Stimulated activated CD4-positive, alpha-beta T cell treated with anti-CD3 and anti-CD28 coated beads, Interleukin-12 subunit alpha, Interleukin-12 subunit beta, amount 100 ng/mL, for 4 hours (primary cell): ENCODE measurements around the gene LAT.
"Not testable (repeated sequence)": the region's sequence is repeated elsewhere in the genome, so short reads cannot be mapped to it uniquely, and the experiment has no call there.

ENCODE experiments used
- DNase-seq: peaks from one replicate; pipeline ENCODE4 v3.0.0-alpha.2; 2020

Gene LAT

DNA sequence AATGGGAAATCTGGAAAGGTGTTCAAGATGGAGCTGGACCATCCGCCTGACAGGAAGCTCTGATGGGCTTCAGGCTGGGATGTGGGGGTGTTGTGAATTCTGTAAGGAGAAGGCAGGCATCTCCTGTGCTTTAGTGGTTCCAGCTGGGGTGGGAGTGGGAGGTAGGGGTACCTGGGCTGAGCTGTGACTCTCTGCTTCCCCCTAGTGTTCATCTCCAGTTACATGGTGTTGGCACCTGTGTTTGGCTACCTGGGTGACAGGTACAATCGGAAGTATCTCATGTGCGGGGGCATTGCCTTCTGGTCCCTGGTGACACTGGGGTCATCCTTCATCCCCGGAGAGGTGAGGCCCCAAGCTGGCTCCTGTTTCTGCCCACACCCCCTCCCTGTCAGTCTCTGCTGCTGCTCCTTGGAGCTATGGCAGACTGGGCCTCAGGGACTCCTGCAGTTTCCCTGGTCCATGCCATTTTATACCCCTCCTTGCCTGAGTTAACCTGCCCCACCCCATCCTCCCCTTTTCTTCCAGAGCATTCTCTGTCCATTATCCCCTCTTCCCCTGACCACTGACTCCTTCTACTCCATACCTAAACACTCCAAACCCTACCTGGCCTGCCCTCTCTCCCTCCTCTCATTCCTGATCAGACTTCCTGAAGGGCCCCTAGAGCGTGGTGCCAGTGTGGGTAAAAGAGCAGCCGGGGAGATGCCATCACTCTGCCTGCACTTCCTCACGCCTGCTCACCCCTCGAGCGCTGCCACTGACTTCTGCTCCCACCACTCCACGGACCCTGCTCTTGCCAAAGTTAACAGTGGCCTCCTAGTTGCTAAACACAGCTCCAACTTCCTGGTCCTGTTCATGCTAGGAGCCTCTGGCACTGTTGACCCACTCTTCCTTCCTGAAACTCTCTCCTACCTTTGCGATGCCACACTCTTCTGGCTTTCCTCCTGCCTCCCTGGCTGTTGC is 6.9 kb upstream of the LAT start:
- DNase-seq, result no peak

DNA sequence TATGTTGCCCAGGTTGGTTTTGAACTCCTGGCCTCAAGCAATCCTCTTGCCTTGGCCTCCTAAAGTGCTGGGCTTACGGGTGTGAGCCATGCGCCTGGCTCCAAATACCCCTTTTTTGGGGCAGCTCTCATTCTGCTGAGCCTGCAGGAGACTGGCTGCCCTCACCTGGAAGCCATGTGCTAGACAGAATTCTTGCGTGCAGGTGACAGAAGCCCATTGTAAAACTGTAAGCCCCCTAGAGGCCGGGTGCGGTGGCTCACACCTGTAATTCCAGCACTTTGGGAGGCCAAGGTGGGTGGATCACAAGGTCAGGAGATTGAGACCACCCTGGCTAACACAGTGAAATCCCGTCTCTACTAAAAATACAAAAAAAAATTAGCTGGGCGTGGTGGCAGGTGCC is 4.5 kb upstream of the LAT start:
- not testable (repeated sequence) for DNase-seq

DNA sequence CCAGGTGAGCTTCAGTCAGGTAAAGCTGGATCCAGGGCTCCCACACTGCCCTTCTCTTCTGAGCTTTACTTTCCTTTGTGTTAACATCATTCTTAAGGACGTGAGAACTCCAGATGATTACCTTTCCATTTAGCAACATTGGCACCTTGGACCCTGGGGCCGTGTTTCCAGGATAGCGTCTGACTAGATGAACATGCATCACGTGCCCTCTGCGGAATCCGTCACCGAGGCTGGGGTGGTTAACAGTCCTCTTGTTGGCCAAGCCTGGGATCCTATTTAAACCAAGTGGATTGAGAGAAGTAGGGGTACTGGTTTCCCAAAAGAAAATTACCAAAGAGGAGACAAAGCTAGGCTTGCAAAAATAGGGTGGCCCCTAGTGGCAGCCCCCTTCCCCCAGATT is 3.9 kb upstream of the LAT start:
- DNase-seq, result no peak

DNA sequence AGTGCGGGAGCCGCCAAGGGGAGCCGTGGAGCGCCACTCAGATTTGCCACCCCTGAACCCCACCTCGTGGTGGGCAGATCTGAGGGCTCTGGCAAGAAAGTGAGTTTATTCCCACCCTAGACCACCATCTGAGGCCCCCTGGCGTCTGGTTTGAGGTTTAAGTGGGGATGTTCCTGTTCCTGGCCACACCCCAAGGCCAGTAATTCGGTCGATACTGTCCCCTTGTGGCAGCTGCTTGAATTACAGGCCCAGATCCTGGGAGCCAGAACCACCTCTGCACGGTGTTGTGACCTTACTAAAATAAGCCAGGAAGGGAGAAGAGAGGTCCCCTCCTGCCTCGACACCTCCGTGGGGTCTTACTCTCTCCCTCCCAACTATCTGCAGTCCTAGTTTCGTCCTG is 3.3 kb upstream of the LAT start:
- DNase-seq, result peak; percentile 48

DNA sequence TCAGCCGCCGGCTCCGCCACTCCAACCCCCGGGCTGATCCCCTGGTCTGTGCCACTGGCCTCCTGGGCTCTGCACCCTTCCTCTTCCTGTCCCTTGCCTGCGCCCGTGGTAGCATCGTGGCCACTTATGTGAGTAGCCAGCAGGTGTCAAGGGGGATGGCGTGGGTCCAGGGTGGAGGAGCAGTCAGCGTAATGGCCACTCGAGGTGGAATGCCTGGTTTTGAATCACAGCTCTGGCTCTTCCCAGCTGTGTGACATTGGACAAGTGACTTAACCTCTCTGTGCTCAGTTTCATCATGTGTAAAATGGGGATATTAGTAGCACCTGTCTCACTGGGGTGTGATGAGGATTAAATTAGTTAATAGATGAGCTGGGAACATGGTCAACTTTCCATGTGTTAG is 2.4 kb upstream of the LAT start:
- no peak for DNase-seq

DNA sequence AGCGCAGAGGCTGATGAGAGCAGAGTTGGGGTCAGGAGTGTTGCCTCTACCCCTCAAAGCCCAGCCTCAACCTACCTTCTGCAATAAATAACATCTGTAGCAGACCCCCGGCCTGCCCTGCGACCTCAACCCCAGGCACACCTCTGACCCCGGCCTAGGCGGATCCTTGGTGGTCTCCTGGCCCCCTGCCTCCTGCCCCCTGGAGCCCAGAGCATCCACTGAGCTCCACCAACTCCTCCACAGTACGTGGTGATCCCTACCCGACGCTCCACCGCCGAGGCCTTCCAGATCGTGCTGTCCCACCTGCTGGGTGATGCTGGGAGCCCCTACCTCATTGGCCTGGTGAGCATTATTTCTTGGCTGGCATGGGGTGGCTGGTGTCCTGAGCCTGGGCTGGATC is 1.9 kb upstream of the LAT start:
- no peak for DNase-seq

DNA sequence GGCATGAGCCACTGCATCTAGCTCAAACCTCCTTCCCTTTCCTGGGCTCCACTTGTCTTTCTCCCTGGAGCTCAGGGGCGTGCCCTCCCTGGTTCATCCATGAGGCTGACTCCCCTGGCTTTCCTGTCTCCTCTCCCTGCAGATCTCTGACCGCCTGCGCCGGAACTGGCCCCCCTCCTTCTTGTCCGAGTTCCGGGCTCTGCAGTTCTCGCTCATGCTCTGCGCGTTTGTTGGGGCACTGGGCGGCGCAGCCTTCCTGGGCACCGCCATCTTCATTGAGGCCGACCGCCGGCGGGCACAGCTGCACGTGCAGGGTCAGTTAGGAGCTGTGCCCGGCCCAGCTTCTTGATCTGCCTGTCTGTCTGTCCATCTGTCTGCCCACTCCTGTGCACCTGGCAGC is 1.2 kb upstream of the LAT start:
- DNase-seq, result no peak

DNA sequence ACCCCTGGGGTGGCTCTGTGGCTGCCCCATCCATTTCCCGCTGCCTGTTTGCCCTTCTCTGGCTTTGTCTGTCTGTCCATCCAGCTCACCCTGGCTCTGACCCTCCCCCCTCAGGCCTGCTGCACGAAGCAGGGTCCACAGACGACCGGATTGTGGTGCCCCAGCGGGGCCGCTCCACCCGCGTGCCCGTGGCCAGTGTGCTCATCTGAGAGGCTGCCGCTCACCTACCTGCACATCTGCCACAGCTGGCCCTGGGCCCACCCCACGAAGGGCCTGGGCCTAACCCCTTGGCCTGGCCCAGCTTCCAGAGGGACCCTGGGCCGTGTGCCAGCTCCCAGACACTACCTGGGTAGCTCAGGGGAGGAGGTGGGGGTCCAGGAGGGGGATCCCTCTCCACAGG is 761 bp upstream of the LAT start:
- no peak for DNase-seq

DNA sequence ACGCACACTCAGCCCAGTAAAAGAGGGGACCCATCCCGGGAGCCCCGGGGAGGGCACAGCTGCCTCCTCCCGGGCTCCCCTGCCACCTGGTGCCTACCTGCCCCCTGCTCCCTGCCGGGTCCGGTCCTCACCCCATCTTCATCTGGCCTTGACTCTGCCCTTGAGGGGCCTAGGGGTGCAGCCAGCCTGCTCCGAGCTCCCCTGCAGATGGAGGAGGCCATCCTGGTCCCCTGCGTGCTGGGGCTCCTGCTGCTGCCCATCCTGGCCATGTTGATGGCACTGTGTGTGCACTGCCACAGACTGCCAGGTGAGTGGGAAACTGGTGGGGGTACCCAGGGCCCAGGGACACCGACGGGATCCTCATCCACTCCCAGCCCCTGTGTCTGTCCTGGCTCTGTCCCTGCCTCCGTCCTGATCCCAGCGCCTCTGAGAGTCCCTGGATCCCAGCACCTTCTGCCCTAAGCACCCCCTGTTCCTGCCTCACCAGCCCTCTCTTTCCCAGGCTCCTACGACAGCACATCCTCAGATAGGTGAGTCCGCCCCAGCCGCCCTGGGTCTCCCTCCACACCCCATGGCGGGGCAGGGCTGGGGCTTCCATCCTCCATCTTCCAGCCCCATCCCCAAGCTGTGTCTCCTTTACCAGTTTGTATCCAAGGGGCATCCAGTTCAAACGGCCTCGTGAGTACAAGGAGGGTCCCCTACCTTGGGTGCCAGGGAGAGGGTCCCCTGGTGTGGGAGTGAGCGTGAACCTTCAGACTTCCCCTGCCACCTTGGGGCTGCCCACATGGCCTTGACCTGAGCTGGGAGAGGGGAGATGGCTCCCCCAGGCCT is 574 bp downstream of the LAT start:
- no peak for DNase-seq

DNA sequence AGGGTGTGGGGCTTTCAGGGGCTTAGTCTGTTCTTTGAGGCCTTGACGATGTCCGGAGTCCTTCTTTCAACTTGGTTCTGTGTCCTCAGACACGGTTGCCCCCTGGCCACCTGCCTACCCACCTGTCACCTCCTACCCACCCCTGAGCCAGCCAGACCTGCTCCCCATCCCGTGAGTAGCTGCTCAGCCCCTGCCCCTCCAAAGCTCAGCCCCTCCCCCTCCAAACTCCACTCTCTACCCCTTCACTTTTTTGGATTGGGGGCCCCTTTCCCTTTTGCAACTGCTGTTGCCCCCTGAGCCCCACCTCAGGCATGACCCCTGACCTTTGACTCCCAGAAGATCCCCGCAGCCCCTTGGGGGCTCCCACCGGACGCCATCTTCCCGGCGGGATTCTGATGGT is 1.2 kb downstream of the LAT start:
- no peak for DNase-seq

DNA sequence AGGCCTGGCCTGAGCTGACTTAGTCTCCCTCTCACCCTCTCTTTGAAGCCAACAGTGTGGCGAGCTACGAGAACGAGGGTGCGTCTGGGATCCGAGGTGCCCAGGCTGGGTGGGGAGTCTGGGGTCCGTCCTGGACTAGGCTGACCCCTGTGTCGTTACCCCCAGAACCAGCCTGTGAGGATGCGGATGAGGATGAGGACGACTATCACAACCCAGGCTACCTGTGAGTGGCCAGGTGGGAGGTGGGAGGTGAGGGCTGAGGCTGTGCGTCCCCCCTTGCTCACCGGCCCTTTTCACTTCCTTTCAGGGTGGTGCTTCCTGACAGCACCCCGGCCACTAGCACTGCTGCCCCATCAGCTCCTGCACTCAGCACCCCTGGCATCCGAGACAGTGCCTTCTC is 1.6 kb downstream of the LAT start:
- no peak for DNase-seq

DNA sequence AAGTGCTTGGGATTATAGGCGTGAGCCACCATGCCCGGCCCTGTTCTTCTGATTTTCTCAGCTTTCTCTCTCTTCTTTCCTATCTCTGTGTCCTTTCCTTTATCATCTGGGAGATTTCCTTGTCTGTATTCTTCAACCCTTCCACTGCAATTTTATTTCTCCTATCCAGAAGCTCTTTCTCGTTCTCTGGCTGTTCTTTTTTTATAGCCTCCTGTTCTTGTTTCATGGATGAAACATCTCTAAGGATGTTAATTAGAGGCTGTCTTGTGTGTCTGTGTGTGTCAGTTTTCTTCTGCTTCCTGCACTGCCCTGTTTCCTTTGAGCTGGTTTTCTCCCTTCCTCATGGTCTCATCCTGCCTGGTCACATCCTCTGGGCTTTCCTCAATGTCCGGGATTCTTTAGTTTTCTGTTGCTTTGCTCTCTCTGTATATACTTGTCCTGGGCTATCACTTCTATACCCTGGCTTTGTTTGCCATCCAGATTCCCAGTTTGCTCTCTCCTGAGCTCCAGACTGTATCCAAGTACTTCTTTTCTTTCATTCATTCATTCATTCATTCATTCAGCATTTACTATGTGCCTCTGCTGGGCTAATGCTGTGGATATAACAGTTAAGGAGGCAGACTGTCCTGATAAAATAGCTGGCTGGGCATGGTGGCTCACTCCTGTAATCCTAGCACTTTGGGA is 2.5 kb downstream of the LAT start:
- no peak for DNase-seq

DNA sequence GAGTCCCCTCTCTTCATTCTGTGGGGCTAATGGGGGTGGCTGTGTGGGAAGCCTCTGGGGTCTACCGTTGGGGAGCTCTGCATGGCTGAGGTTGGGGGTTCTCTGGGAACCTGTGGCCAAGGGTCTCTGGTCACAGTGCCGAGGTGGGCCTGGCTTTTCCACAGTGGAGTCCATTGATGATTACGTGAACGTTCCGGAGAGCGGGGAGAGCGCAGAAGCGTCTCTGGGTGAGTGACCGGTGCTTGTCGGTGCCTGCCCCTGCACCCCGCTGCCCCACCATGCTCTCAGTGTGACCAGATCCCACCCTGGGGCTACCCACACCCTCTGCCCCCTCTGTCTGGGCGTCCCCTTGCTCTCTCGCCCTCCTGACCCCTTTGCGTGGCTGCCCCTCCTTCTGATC is 4.5 kb downstream of the LAT start:
- no peak for DNase-seq

DNA sequence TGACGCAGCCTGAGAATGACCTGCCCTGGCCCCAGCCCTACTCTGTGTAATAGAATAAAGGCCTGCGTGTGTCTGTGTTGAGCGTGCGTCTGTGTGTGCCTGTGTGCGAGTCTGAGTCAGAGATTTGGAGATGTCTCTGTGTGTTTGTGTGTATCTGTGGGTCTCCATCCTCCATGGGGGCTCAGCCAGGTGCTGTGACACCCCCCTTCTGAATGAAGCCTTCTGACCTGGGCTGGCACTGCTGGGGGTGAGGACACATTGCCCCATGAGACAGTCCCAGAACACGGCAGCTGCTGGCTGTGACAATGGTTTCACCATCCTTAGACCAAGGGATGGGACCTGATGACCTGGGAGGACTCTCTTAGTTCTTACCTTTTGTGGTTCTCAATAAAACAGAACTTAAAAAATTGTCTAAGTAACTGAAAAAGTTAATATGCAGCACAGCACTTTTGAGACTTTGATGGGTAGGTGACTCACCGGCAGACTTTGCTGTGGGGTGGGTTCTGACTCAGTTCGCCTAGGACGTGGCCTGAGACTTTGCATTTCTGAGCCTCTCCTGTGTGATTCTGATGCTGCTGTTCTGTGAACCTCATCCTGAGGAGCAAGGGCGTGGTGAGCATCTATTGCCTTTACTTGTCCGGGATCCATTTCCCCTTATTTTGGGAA is 5.7 kb downstream of the LAT start:
- DNase-seq, result peak; percentile 61

DNA sequence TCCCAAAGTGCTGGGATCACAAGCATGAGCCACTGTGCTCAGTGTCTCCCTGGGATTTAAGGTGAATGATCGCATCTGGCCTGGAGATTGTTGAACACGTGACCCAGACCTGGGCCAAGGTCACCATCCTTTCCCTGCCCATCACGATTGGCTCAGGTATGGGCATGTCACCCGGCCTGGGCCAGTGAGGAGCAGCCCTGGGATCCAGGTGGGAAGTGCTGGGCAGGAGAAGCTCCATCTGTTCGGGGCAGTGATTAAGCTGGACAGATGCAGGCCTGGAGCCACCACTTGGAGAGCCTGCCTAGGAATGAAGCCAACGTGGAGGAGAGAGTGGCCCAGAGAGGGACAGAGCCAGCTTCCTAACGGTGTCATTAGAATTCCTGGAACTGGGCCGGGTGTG is 6.8 kb downstream of the LAT start:
- DNase-seq, result no peak

DNA sequence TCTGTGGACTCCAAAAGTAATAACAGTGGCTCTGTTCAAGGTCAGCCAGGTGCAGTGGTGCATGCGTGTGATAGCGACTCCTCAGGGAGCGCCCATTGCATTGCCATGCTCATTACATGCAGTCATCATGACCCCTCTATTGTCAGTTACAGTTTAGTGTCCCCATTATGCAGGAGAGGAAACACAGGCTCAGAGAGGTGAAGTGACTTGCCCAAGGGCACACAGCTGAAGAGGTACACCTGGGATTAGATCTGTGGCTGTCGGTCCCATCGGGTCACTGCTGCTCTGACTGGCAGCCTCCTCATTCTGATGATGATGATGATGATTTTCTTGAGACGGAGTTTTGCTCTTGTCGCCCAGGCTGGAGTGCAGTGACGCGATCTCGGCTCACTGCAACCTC is 7.6 kb downstream of the LAT start:
- no peak for DNase-seq

DNA sequence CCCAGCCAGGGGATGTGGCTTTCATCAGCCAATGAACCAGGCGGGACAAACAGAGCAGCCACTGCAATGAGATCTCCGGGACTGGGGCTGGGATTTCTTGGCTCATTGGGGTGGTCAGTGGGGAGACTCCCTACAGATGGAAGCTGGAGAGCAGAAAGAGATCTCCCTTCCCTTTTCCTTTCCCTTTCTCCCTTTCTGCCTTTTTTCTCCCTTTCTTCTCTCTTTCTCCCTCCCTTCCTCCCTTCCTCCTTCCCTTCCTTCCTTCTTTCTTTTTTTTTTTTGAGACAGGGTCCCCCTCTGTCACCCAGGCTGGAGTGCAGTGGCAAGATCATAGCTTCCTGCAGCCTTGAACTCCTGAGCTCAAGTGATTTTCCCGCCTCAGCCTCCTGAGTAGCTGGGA is 14.0 kb downstream of the LAT start:
- DNase-seq, result no peak

DNA sequence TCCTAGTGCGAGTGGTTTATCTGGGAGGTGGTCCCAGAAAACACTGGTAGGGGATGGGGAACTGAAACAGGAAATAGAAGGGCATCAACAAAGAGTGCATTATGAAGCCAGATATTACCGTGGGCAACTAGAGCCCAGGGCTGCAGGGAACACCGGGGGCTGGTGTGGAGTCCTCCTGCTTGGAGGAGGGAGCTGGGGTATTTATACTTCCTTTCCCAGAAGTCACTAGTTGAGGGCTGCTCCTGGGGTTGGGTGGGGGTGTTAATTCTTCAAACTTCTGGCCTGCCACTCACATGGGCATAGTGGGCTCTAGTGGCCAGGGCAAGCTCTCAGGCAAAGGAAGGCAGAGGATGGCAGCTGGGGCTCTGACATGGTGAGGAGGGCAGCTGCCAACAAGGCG is 14.7 kb downstream of the LAT start:
- DNase-seq, result no peak

DNA sequence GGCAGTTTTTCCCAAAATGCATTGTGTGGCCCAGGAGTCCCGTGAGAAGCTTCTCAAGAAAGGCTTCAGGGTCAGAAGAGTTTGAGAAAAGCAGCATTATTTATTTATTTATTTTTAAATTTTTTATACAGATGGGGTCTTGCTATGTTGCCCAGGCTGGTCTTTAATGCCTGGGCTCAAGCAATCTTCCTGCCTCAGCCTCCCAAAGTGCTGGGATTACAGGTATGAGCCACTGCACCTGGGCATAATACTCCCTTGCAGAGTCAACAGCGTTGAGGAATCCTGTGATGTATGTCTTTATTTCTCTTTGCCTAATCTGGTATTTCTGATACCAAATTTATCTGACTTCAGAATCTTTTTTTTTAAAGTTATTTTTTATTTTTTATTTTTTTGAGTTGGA is 15.2 kb downstream of the LAT start:
- no peak for DNase-seq

DNA sequence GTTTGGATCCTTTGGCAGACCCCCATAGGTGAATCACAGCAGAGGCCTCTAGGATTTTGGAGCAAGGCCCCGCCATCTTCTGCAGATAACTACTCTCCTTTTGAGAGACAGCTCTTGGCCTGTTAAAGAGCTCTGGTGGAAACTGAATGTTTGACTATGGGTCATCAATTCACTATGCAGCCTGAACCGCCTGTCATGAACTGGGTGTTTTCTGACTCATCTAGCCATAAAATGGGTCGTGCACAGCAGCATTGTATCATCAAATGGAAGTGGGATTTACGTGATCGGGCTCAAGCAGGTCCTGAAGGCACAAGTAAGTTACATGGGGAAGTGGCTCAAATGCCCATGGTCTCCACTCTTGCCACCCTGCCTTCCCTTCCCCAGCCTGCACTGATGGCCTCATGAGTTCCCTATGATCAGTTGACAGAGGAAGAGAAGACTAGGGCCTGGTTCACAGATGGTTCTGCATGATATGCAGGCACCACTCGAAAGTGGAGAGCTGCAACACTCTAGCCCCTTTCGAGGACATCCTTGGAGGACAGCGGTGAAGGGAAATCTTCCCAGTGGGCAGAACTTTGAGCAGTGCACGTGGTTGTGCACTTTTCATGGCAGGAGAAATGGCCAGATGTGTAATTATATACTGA is 19.8 kb downstream of the LAT start:
- DNase-seq, result not testable (repeated sequence)

DNA sequence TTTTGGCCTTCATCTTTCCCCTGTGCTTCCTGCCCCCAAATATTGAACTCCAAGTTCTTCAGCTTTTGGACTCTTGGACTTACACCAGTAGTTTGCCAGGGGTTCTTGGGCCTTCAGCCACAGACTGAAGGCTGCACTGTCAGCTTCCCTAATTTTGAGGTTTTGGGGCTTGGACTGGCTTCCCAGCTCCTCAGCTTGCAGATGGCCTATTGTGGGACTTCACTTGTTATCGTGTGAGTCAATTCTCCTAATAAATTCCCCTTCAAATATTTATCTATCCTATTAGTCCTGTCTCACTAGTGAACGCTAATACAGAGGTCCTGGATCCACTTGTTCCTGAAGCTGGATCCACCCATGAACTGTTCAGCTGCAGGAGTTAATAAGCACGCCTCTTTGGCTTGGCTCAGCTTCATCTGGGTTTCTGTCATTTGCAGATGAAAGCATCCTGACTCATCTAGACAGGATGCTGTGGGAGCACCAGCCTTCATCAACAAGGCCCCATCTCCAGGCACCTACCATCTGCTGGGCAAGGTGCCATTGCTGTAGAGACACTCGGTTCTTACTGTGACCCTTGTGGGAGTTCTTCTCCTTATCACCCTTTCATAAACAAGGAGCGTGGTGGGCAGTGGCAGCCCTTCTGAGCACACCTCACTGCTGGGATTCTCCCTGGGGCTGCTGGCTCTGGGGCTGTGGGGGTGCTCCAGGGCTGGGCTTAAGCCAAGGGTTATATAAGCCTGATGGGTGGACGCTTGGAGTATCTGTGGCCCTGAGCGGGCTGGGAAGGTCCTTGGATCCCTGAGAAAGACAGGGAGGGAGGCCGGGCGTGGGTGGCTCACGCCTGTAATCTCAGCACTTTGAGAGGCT is 23.1 kb downstream of the LAT start:
- DNase-seq, result peak; percentile 62
